KG1 (cell line): ENCODE measurements around the gene ACHE.

Experiments used
- DNase-seq: peaks from one replicate; lab custom pipeline; 2025; lab: John Stamatoyannopoulos, UW

The ACHE gene

DNA sequence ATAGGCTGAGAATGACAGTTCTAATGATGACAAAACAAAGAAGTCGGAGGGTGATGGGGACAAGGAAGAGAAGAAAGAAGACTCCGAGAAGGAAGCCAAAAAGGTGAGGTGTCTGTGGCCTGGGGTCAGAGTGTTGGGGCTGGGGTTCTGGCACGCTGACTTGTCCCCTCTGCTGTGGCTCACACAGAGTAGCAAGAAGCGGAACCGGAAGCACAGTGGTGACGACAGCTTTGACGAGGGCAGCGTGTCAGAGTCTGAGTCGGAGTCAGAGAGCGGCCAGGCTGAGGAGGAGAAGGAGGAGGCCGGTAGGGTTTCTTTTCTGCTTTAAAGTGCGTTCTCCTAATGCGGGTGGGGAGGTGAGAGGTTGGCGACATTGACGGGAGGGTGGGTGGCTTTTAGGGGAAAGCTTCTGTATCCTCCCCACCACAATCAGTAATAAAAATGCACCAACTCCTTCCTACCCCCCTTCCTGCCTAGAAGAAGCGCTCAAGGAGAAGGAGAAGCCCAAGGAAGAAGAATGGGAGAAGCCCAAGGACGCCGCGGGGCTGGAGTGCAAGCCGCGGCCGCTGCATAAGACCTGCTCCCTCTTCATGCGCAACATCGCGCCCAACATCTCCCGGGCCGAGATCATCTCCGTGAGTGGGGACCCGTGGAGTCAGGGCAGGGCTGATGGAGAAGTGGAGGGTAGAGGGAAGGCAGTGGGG, 10.8 kb downstream of the ACHE start:
- no peak for DNase-seq

DNA sequence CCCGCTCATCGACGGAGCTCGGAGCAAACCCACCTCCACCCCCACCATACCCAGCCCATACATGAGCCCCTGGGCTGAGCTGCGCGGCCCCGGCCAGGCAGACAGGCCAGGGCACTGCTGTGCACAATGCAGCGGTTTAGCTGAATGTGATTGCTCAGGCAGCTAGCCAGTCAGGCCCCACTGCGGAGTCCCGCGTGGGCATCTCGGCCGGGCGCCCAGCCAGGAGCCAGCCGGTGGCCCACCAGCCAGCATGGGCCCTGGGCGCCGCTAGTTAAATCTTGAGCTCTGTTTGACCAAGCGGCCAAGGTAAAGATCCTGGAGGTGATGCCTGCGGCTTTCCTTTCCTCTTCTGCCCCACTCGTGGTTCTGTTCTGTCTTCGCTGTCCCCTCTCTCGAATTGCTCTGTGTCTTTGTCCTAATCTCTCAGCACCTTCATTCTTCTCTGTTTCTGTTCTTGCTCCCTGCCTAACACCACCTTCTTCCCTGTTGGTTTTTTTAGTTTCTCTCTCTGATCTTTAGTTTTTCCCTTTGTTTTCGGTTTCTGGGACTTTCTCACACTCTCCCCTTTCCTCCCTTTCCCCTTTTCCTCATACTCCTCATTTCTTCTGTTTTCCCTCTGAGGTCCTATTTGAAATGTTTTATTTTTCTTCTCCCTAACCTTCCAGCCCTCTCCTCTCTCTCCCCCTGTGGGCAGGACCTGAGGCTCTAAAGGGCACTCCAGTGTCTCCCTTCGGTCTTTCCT, 12.7 kb downstream of the ACHE start:
- no peak for DNase-seq

DNA sequence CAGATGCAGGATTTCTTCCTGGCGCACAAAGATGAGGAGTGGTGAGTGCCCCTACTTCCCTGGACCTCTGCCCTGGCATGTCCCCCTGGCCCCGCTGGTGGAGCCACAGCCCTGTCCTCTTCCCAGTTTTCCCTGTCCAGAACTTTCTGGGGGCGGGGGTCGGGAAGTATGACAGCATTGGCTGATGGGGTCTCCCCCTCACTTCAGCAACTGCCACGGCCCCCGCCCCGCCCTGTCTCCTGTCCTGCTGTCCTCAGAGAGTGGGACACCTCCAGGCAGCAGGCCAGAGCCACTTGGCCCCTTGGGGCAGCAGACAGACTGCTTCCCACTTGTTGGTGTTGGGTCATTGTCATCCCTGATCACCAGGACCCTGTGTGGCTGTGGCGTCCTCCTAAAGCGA, 13.5 kb downstream of the ACHE start:
- DNase-seq, result no peak

DNA sequence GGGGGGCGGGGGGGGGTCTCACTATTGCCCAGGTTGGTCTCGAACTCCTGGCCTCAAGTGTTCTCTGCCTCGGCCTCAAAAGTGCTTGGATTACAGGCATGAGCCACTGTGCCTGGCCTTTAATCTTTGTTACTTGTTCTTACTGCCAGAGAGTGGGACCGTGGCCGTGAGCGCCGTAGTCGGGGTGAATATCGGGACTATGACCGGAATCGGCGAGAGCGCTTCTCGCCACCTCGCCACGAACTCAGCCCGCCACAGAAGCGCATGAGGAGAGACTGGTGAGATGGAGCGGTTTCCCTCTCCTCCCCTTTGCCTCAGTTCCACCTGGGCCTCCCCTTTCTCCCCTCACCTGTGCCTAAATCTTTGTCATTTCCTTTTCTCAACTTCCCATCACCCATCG, 14.6 kb downstream of the ACHE start:
- DNase-seq, result no peak

DNA sequence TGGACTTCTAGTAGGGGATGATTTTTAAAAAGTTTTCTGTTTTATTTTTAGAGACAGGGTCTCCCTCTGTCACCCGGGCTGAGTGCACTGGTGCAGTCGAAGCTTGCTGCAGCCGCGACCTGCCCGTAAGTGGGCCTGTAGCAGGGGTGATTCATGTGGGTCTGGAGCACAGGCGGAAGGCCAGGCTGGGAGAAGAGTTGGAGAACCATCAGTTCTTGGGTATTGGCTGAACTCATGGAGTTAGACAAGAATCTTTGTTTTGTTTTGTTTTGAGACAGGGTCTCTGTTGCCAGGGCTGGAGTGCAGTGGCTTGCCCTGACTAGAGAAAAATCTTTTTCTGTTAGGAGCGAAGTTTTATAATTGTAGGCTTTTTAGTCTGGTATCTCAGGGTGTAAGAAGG, 15.0 kb downstream of the ACHE start:
- DNase-seq, result no peak

DNA sequence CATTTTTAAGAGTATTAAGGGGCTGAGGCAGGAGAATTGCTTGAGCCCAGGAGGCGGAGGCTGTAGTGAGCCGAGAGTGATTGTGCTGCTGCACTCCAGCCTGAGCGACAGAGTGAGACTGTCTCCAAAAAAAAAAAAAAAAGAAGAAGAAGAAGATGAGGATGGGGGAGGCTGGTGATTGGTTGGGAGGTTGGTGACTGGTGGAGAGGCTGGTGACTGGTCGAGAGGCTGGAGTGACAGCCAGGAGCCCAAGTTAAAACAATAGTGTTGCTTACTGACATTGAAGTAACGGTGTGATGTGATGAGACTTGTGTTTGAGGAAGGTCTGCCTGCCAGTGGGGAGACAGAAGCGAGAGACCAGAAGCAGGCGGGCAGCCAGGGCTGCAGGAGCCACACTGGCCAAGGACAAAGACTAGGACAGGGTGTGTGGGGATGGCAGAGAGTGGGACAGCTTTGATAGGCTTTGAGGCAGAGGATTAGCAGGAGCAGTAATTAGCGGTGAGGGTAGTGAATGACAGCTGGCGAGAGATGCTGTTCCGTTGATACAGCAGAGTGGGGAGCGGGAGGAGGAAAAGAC, 15.9 kb downstream of the ACHE start:
- DNase-seq, result no peak

DNA sequence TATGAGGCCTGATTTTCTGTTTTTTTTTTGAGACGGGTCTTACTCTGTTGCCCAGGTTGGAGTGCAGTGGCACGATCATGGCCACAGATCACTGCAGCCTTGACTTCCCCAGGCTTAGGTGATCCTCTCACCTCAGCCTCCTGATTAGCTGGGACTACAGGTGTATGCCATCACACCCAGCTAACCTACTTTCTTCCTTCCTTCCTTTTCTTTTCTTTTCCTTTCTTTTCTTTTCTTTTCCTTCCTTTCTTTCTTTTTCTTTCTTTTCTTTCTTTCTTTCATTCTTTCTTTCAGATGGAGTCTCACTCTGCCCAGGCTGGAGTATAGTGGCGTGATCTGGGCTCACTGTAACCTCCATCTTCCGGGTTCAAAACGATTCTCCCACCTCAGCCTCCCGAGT, 17.0 kb downstream of the ACHE start:
- DNase-seq, result no peak

DNA sequence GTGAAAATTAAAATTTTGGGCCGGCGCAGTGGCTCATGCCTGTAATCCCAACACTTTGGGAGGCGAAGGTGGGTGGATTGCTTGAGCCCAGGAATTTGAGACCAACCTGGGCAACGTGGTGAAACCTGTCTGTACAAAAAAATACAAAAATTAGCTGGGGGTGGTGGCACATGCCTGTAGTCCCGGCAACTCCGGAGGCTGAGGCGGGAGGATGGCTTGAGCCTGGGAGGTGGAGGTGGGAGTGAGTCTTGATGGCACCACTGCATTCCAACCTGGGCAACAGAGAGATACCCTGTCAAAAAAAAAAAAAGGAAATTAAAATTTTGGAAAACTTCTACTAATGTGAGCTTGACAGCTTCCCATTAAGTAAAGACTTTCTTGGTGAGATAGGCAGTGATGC, 17.7 kb downstream of the ACHE start:
- DNase-seq, result no peak

DNA sequence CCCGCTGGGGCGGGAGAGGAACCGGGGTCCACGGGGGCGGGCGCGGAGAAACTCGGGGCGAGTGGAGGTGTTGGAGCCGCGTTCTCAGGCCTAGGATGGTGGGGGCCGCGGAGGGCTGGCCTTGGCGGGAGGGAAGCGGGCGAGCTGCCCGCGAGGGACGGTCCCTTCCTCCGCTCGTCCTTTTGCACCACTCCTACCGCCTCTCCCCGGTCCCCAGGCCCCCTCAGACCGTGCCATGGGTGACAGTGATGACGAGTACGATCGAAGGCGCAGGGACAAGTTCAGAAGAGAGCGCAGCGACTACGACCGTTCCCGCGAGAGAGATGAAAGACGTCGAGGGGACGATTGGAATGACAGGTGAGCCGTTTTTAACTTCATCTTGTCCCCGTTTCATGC, 20.3 kb downstream of the ACHE start:
- no peak for DNase-seq

DNA sequence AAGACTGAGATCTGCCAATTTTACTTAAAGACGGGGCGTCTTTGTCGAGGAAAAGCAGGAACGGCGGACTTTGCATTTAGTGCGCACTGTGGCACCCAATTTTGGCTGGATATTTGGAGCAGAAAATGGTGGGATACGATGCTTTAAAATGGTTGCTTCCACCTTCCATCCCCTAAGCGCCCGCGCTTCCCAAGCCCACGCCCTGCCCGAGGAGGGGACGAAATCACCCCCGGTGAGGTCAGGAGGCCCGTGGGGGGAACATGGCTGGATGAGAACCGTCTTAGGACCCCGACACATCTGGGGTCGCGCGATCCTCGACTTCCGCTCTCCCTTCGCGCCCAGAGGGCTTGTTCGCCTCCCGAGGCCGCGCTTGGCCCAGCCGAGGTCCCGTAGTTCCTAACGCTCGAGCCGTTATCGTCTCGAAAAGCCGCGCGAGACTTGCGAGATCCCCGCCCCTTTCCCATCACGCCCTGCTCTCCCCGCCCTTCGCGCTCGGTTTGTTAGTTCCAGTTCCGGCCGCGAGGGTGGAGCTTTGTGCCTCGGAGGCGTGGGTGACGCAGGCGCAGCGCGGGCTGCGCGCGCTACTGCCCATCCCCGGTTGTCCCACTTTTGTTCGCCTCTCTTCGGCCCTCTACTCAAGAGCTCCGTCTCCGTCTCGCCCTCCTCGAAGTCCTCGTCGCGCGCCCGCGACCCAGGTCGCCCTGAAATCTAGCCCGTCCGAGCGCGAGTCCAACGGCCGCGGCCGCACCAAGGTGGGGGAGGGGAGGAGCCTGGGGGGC, 20.9 kb downstream of the ACHE start, which contains the start of gene SRRT:
Gene SRRT, plus strand, starts transcription at position 527 of the 779 bp plus-strand sequence. CDS start 488 bp downstream, outside the sequence.
- peak; percentile 79 for DNase-seq

DNA sequence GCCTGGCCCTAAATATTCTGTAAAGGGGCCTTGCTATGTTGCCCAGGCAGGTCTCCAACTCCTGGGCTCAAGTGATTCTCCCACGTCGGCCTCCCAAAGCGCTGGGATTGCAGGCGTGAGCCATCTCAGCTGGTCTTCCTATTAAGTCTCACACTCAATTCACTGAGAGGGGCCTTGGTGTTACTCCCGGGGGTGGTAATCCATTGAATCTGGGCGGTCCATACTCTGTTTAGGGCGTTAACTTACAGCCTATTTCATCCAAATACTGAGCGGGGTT, 21.4 kb downstream of the ACHE start:
- no peak for DNase-seq

DNA sequence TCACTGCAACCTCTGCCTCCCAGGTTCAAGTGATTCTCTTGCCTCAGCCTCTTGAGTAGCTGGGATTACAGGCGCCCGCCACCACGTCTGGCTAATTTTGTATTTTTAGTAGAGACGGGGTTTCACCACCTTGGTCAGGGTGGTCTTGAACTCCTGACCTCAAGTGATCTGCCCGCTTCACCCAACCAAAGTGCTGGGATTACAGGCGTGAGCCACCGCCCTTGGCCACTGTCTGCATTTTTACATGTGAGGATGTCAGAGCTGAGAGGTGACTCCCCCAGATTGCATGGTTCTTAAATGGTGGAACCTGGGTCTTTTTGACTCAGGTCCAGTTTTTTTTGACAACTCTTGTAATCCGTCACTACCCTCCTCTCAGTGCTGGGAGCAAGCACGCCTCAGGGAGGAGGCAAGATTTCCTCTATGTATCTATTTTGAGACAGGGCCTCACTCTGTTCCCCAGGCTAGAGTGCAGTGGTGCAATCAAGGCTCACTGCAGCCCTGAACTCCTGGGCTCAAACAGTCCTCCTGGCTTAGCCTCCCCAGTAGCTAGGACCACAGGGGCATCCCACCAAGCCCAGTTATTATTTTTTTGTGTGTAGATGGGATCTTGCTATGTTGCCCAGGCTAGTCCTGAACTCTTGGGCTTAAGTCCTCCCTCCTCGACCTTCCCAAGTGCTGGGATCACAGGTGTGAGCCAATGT, 21.9 kb downstream of the ACHE start:
- DNase-seq, result no peak

DNA sequence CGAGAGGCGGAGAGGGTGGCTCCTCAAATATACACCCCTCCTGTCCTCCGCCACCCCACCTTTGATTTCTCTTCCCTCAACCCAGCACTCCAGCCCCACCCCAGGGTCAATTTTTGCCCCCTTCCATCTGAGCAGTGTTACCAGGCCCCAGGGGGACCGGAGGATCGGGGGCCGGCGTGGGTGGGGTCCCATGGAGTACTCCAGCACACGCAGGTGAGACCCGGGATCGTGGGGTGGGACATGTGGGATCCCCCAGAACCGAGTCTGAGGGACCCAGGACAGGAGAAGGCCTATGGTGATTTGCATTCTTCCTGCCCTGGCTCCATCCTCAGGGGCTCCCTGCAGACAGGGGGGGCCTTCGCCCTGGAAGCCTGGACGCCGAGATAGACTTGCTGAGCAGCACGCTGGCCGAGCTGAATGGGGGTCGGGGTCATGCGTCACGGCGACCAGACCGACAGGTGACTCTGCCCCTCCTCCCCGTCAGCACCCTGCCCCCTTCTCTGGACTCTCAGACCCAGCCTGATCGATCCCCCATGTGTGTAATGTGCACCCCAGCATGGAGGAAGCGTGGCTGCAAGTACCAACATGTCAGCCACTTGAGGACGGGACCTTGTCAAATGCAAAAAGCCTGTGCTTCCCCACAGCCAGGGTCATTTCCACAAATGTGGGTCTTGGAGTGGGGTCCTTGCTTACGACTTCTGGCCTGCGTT, 27.8 kb downstream of the ACHE start:
- no peak for DNase-seq

DNA sequence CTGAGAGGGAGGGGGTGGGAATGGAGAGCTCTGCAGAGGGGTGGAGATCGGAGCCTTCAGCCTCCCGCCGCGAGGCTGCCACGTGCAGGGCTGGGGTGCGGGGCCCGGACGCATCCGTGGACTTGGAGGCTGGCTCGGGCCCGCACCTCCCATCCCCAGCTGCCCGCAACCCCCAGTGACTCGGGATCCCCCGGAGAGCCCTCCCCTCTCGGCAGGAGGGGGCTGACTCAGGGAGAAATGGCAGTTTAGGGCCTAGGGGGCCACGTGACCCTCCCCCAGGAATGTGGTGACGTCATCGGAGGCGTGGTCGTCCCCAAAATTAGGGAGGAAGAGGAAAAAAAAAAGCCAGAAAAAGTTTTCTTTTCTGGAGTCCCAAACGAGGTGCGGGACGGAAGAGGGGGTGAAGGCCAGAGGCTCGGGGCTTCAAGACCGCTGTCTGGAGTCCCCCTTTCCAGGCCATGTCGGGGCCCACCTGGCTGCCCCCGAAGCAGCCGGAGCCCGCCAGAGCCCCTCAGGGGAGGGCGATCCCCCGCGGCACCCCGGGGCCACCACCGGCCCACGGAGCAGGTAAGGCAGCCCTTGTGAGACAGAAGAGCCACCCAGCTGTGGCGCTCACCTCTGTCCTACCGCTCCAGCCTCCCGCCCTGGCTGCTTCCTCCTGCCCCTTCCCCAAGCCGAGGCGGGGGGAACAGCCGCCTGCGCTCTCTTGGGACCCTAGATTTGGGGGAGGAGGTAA, 28.5 kb downstream of the ACHE start, which contains the start of gene TRIP6:
Gene TRIP6, plus strand, starts transcription at position 348 of the 736 bp plus-strand sequence. Its CDS starts 111 bp downstream, at position 459.
- DNase-seq, result no peak

DNA sequence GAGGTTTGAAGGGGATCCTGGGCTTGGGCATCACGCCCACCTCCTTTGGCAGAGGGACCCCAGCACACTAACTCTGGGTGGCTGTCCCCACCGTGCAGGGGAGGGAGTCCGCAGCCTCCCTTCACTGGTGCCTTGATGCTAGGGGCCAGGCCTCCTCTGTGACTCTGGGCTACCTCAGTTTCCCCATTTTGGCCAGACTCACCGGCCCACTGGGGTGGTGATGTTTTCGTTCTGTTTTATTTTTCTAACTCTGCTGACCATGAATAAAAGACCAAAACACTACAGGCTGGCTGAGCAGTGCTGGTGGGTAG, 29.0 kb downstream of the ACHE start:
- no peak for DNase-seq

DNA sequence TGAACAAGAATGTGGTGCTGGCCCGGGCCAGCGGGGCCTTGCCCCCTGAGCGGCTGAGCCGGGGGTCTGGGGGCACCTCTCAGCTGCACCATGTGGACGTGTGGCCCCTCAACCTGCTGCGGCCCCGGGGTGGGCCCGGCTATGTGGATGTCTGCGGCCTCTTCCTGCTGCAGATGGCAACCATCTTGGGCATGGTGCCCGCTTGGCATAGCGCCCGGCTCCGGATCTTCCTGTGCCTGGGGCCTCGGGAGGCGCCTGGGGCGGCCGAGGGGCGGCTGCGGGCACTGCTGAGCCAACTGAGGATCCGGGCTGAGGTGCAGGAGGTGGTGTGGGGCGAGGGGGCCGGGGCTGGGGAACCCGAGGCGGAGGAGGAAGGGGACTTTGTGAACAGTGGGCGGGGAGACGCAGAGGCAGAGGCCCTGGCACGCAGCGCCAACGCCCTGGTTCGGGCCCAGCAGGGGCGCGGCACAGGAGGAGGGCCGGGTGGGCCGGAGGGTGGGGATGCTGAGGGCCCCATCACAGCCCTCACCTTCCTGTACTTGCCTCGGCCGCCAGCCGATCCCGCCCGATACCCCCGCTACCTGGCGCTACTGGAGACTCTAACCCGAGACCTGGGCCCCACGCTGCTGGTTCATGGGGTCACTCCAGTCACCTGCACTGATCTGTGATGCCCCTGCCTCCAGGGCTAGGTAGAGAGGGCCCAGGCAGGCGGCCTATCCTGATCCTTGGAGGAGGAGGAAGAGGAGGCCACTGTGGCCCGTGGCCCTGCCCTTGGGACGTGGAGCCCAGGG, 29.6 kb downstream of the ACHE start:
- DNase-seq, result no peak

DNA sequence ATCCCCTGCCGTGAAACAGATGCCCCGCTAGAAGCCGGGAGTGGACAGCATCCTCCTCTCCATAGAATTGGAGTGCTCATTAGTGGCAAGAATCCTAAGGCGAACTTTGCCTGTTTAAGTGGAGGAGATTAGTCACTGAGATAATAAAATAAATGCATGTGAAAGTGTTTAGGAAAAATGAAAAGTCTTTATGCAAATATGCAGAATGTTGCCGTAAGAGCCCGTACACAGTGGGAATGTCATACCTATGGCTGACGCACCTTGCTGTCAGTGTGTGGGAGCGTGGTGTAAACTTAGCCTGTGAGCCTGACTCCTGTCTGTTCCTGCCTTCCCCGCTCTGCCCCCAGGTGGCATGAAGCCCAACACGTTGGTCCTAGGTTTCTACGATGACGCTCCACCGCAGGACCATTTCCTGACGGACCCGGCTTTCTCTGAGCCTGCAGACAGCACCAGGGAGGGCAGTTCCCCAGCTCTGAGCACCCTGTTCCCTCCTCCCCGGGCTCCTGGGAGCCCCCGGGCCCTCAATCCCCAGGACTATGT, 30.2 kb downstream of the ACHE start:
- DNase-seq, result no peak

DNA sequence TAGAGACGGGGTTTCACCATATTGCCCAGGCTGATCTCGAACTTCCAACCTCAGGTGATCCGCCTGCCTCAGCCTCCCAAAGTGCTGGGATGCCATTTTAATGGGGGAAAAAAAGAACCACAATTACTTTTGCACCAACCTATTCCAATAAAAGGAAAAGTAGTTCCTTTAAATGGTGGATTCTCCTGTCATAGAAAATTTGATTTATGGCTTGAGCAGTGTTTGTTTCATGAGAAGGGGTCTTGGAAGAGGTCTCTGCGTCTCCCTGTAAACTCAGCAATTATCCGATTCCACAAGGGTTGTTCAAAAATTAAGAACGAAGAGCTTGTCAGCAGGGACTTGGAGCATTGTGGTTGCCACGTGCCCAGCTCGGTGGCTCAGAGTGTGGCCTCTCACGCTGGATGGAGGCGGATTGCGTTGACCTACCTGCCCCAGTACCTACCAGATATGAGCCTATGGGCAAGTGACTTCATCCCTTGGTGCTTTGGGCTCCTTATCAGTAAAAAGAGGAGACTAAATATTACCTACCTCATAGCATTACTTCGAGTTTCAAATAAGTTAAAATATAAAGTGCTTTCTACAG, 31.3 kb downstream of the ACHE start:
- no peak for DNase-seq

DNA sequence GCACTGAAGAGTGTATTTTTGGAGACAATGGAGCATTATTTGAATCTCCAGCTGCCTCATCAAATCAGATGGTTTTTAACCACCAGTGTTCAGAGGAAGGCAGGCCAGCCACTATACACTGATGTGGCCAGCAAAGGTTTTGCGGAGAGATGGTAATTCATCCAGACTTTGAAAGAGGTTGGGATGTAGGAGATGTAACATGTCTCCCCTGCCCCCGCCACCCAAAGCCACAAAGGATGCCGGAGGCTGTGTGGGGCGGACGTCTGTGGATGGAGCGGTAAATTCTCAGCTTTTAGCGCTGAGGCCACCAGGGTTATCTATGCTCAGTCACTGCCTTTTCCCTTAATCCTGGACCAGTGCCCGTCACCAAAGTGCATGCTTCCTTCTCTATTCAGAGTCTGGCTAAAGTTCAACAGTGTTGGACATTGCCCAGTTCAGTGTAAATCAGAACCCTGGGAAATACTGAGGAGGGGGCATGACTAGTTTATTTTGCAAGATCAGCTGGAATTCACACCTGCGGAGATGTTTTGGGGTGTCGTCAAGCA, 32.2 kb downstream of the ACHE start:
- no peak for DNase-seq
